K562 (cell line): ENCODE data around the gene CCN5. TPM values are rescaled to one million over a fixed set of nuclear protein-coding genes. Genes with fewer than 3 reads are reported as not detected.

ENCODE experiments used
- TAL1 ChIP-seq: fragments of 450-650 bp; IDR thresholded peaks from 2 replicates; pipeline ENCODE4 v1.6.1; 2016; ENCODE audit warnings: mild to moderate bottlenecking
- polyA plus RNA-seq, 8 experiments: library from polyadenylated mRNA; depleted of rRNA in 4 of 8; stranded (reverse) in 5 of 8; unstranded in 3 of 8; fragments of >200 nt; fragmentation: Nextera tagmentation in 2 of 8; fragmentation: Illumina TruSeq in 1 of 8; extraction: Ambion mirVana in 2 of 8; extraction: Trizol in 1 of 8; gene quantifications; 2 replicates each; pipeline versions ENCODE4 v1.2.1 to v1.2.3, GENCODE V29; 2011 to 2014; ENCODE audit warnings: inconsistent platforms in 1 of 8, missing spikeins in 1 of 8
- total RNA-seq, 7 experiments: library from RNA; depleted of rRNA in 6 of 7; stranded (reverse); fragments of >200 nt in 6 of 7; fragmentation: Illumina TruSeq in 2 of 7; extraction: Trizol in 2 of 7; gene quantifications; 2 replicates each; pipeline versions ENCODE4 v1.2.1 to v1.2.3, GENCODE V29; 2011 to 2021; ENCODE audit warnings: low replicate concordance in 1 of 7
- TF ChIP-seq, protein P1 (sequence below): sonication (generic); formaldehyde crosslinking; IDR thresholded peaks from 2 replicates; pipeline ENCODE4 v1.8.0; 2022; ENCODE audit warnings: mild to moderate bottlenecking, missing genetic modification reagents

CCN5 gene
- total and polyA plus RNA-seq, 9 of the 15 experiments (the other 6 are each of a cell fraction or from before 2014, with no cell fraction given) = not detected

GRCh38 chr20:44746367-44747165 lies 31.4 kb downstream of the CCN5 start (continued):
- TF ChIP-seq, protein P1, sequence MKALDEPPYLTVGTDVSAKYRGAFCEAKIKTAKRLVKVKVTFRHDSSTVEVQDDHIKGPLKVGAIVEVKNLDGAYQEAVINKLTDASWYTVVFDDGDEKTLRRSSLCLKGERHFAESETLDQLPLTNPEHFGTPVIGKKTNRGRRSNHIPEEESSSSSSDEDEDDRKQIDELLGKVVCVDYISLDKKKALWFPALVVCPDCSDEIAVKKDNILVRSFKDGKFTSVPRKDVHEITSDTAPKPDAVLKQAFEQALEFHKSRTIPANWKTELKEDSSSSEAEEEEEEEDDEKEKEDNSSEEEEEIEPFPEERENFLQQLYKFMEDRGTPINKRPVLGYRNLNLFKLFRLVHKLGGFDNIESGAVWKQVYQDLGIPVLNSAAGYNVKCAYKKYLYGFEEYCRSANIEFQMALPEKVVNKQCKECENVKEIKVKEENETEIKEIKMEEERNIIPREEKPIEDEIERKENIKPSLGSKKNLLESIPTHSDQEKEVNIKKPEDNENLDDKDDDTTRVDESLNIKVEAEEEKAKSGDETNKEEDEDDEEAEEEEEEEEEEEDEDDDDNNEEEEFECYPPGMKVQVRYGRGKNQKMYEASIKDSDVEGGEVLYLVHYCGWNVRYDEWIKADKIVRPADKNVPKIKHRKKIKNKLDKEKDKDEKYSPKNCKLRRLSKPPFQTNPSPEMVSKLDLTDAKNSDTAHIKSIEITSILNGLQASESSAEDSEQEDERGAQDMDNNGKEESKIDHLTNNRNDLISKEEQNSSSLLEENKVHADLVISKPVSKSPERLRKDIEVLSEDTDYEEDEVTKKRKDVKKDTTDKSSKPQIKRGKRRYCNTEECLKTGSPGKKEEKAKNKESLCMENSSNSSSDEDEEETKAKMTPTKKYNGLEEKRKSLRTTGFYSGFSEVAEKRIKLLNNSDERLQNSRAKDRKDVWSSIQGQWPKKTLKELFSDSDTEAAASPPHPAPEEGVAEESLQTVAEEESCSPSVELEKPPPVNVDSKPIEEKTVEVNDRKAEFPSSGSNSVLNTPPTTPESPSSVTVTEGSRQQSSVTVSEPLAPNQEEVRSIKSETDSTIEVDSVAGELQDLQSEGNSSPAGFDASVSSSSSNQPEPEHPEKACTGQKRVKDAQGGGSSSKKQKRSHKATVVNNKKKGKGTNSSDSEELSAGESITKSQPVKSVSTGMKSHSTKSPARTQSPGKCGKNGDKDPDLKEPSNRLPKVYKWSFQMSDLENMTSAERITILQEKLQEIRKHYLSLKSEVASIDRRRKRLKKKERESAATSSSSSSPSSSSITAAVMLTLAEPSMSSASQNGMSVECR (CRISPR knock-in tag) = 0 out of 2 replicates have a peak, but pooled peaks have one; percentile 11
- TF ChIP-seq TAL1 = no peak
